Measurements from ENCODE around the gene MAN2A2. TPM values are rescaled to one million over a fixed set of nuclear protein-coding genes. Genes with fewer than 3 reads are reported as not detected.

Gene MAN2A2
- total RNA-seq, 1 donor from 2014 or later, result 60.2 TPM

- Mint-ChIP-seq H3K36me3 (no peaks in the 10 kb centered on the region), H3K27ac (no peak overlapping the region), H3K9me3 (no peaks in the 10 kb centered on the region), H3K4me3 (no peak overlapping the region), H3K27me3 (no peaks in the 10 kb centered on the region), H3K4me1 (ENCODE audit: unreplicated experiment) (peaks cover 4% of the 10 kb centered on the region)
- no peak for DNase-seq (ENCODE audit: extremely low spot score, unreplicated experiment)
- TF ChIP-seq, protein P1, sequence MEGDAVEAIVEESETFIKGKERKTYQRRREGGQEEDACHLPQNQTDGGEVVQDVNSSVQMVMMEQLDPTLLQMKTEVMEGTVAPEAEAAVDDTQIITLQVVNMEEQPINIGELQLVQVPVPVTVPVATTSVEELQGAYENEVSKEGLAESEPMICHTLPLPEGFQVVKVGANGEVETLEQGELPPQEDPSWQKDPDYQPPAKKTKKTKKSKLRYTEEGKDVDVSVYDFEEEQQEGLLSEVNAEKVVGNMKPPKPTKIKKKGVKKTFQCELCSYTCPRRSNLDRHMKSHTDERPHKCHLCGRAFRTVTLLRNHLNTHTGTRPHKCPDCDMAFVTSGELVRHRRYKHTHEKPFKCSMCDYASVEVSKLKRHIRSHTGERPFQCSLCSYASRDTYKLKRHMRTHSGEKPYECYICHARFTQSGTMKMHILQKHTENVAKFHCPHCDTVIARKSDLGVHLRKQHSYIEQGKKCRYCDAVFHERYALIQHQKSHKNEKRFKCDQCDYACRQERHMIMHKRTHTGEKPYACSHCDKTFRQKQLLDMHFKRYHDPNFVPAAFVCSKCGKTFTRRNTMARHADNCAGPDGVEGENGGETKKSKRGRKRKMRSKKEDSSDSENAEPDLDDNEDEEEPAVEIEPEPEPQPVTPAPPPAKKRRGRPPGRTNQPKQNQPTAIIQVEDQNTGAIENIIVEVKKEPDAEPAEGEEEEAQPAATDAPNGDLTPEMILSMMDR (conservative IDR thresholded peaks at IDR 0.05), result no peak
Observed at GRCh38 chr15:90860450-90860849, 42.7 kb upstream of the MAN2A2 start.

- TF ChIP-seq, protein P1 (conservative IDR thresholded peaks at IDR 0.05), result no peak
- H3K27me3 Mint-ChIP-seq, result no peaks in the 10 kb centered on the region
- no peak overlapping the region for H3K27ac Mint-ChIP-seq
- no peaks in the 10 kb centered on the region for H3K9me3 Mint-ChIP-seq
- H3K36me3 Mint-ChIP-seq, result no peaks in the 10 kb centered on the region
- no peak overlapping the region for H3K4me3 Mint-ChIP-seq
- DNase-seq (ENCODE audit: extremely low spot score, unreplicated experiment), result no peak
- peaks cover 4% of the 10 kb centered on the region for H3K4me1 Mint-ChIP-seq (ENCODE audit: unreplicated experiment)
Observed at GRCh38 chr15:90860942-90861675, 42.0 kb upstream of the MAN2A2 start.

- Mint-ChIP-seq H3K4me1 (ENCODE audit: unreplicated experiment) (peaks cover 4% of the 10 kb centered on the region), H3K27me3 (no peaks in the 10 kb centered on the region), H3K4me3 (no peak overlapping the region), H3K36me3 (no peaks in the 10 kb centered on the region), H3K9me3 (no peaks in the 10 kb centered on the region), H3K27ac (no peak overlapping the region)
- DNase-seq (ENCODE audit: extremely low spot score, unreplicated experiment), result no peak
- TF ChIP-seq, protein P1 (conservative IDR thresholded peaks at IDR 0.05), result no peak
Observed at GRCh38 chr15:90862487-90862886, 40.6 kb upstream of the MAN2A2 start.

- no peak overlapping the region for H3K27ac Mint-ChIP-seq
- TF ChIP-seq, protein P1 (conservative IDR thresholded peaks at IDR 0.05), result no peak
- no peaks in the 10 kb centered on the region for H3K36me3 Mint-ChIP-seq
- no peak for DNase-seq (ENCODE audit: extremely low spot score, unreplicated experiment)
- H3K27me3 Mint-ChIP-seq, result no peaks in the 10 kb centered on the region
- peaks cover 7% of the 10 kb centered on the region for H3K4me1 Mint-ChIP-seq (ENCODE audit: unreplicated experiment)
- H3K9me3 Mint-ChIP-seq, result no peaks in the 10 kb centered on the region
- no peak overlapping the region for H3K4me3 Mint-ChIP-seq
Observed at GRCh38 chr15:90862964-90863778, 39.9 kb upstream of the MAN2A2 start.

GRCh38 chr15:90863987-90864386, 39.1 kb upstream of the MAN2A2 start:
- H3K9me3 Mint-ChIP-seq, result no peaks in the 10 kb centered on the region
- no peak overlapping the region for H3K27ac Mint-ChIP-seq
- H3K4me3 Mint-ChIP-seq, result no peak overlapping the region
- H3K4me1 Mint-ChIP-seq (ENCODE audit: unreplicated experiment), result peaks cover 13% of the 10 kb centered on the region
- DNase-seq (ENCODE audit: extremely low spot score, unreplicated experiment), result no peak
- no peaks in the 10 kb centered on the region for H3K36me3 Mint-ChIP-seq
- no peaks in the 10 kb centered on the region for H3K27me3 Mint-ChIP-seq
- TF ChIP-seq, protein P1 (conservative IDR thresholded peaks at IDR 0.05), result no peak

Data from type B pancreatic cell (in vitro differentiated cells).